ENCODE results near the gene PCDHGC5. TPM values are rescaled to one million over a fixed set of nuclear protein-coding genes. Genes with fewer than 3 reads are reported as not detected.

Gene PCDHGC5
- total RNA-seq, 3 donors from 2014 or later (not counting 1 experiment from before 2014, with no cell fraction given) = 0.31 to 0.97 (median 0.50) TPM

- peak overlapping the region; percentile 35 to 57 for H3K27ac Mint-ChIP-seq
- Histone ChIP-seq H3K4me3 (ENCODE audit: low read length) (no peak overlapping the region), H3K36me3 (ENCODE audit: control insufficient read depth, insufficient read depth, low read length) (peaks cover 86% of the 10 kb centered on the region), H3K9me3 (ENCODE audit: control insufficient read depth, insufficient read depth, low read length) (no peaks in the 10 kb centered on the region), H3K27me3 (ENCODE audit: control insufficient read depth, insufficient read depth, low read length) (no peaks in the 10 kb centered on the region), H3K4me1 (ENCODE audit: control insufficient read depth, insufficient read depth, low read length) (no peaks in the 10 kb centered on the region), H3K27ac (ENCODE audit: low read length) (no peak overlapping the region)
- no peaks in the 10 kb centered on the region for H3K9me3 Mint-ChIP-seq
- H3K27me3 Mint-ChIP-seq (ENCODE audit: low read depth in 2 of 2) = no peaks in the 10 kb centered on the region
- H3K4me1 Mint-ChIP-seq = peaks cover 11 to 27% of the 10 kb centered on the region in 2 donors
- ATAC-seq (no peak), DNase-seq (no peak)
- peaks cover 30% of the 10 kb centered on the region for H3K36me3 Mint-ChIP-seq
- intact Hi-C loops (cut with micrococcal nuclease) = no loop called here
- TF ChIP-seq CTCF (IDR thresholded peaks at IDR 0.05) = no peak
- 90% methylated on average over 1 of the region's 1 CpG for WGBS (ENCODE audit: insufficient coverage)
- H3K4me3 Mint-ChIP-seq = no peak overlapping the region
These were observed 38.5 kb downstream of the PCDHGC5 start for GRCh38 chr5:141527426-141527825.

- Mint-ChIP-seq H3K9me3 (no peaks in the 10 kb centered on the region), H3K4me1 (peaks cover 11 to 23% of the 10 kb centered on the region in 2 donors), H3K27me3 (ENCODE audit: low read depth in 2 of 2) (no peaks in the 10 kb centered on the region), H3K4me3 (no peak overlapping the region), H3K36me3 (peaks cover 30% of the 10 kb centered on the region), H3K27ac (peak overlapping the region; percentile 35 to 61)
- no peaks in the 10 kb centered on the region for H3K4me1 ChIP-seq (ENCODE audit: control insufficient read depth, insufficient read depth, low read length)
- H3K27ac ChIP-seq (ENCODE audit: low read length) = no peak overlapping the region
- no peak for TF ChIP-seq CTCF (IDR thresholded peaks at IDR 0.05)
- H3K36me3 ChIP-seq (ENCODE audit: control insufficient read depth, insufficient read depth, low read length) = peaks cover 86% of the 10 kb centered on the region
- 97% methylated on average over 11 of the region's 11 CpGs for WGBS (ENCODE audit: insufficient coverage)
- ATAC-seq (no peak), DNase-seq (no peak)
- intact Hi-C loops (cut with micrococcal nuclease) = no loop called here
- H3K4me3 ChIP-seq (ENCODE audit: low read length) = no peak overlapping the region
- H3K27me3 ChIP-seq (ENCODE audit: control insufficient read depth, insufficient read depth, low read length) = no peaks in the 10 kb centered on the region
- no peaks in the 10 kb centered on the region for H3K9me3 ChIP-seq (ENCODE audit: control insufficient read depth, insufficient read depth, low read length)
These were observed 39.6 kb downstream of the PCDHGC5 start for GRCh38 chr5:141528291-141528984.

GRCh38 chr5:141529002-141529401, 40.1 kb downstream of the PCDHGC5 start:
- peaks cover 11 to 22% of the 10 kb centered on the region in 2 donors for H3K4me1 Mint-ChIP-seq
- no peaks in the 10 kb centered on the region for H3K4me1 ChIP-seq (ENCODE audit: control insufficient read depth, insufficient read depth, low read length)
- peak overlapping the region; percentile 35 to 61 for H3K27ac Mint-ChIP-seq
- TF ChIP-seq CTCF (IDR thresholded peaks at IDR 0.05) = no peak
- no peak overlapping the region for H3K4me3 Mint-ChIP-seq
- no peak for DNase-seq
- no peaks in the 10 kb centered on the region for H3K27me3 Mint-ChIP-seq (ENCODE audit: low read depth in 2 of 2)
- intact Hi-C loops (cut with micrococcal nuclease) = no loop called here
- no peaks in the 10 kb centered on the region for H3K9me3 ChIP-seq (ENCODE audit: control insufficient read depth, insufficient read depth, low read length)
- peaks cover 30% of the 10 kb centered on the region for H3K36me3 Mint-ChIP-seq
- peaks cover 86% of the 10 kb centered on the region for H3K36me3 ChIP-seq (ENCODE audit: control insufficient read depth, insufficient read depth, low read length)
- no peaks in the 10 kb centered on the region for H3K9me3 Mint-ChIP-seq
- ATAC-seq = no peak
- no peak overlapping the region for H3K4me3 ChIP-seq (ENCODE audit: low read length)
- no peak overlapping the region for H3K27ac ChIP-seq (ENCODE audit: low read length)
- H3K27me3 ChIP-seq (ENCODE audit: control insufficient read depth, insufficient read depth, low read length) = no peaks in the 10 kb centered on the region
- WGBS (ENCODE audit: insufficient coverage) = 89% methylated on average over 4 of the region's 5 CpGs

- H3K36me3 Mint-ChIP-seq = peaks cover 37% of the 10 kb centered on the region
- no peak overlapping the region for H3K27ac ChIP-seq (ENCODE audit: low read length)
- H3K36me3 ChIP-seq (ENCODE audit: control insufficient read depth, insufficient read depth, low read length) = peaks cover 87% of the 10 kb centered on the region
- intact Hi-C loops (cut with micrococcal nuclease) = no loop called here
- no peaks in the 10 kb centered on the region for H3K27me3 ChIP-seq (ENCODE audit: control insufficient read depth, insufficient read depth, low read length)
- H3K4me3 ChIP-seq (ENCODE audit: low read length) = no peak overlapping the region
- no peak for ATAC-seq
- peaks cover 13 to 21% of the 10 kb centered on the region in 2 donors for H3K4me1 Mint-ChIP-seq
- H3K27ac Mint-ChIP-seq = no peak overlapping the region
- H3K4me1 ChIP-seq (ENCODE audit: control insufficient read depth, insufficient read depth, low read length) = no peaks in the 10 kb centered on the region
- TF ChIP-seq CTCF (IDR thresholded peaks at IDR 0.05) = no peak
- no peak overlapping the region for H3K4me3 Mint-ChIP-seq
- H3K9me3 ChIP-seq (ENCODE audit: control insufficient read depth, insufficient read depth, low read length) = no peaks in the 10 kb centered on the region
- 91% methylated on average over 7 of the region's 7 CpGs for WGBS (ENCODE audit: insufficient coverage)
- no peak for DNase-seq
- H3K27me3 Mint-ChIP-seq (ENCODE audit: low read depth in 2 of 2) = no peaks in the 10 kb centered on the region
- no peaks in the 10 kb centered on the region for H3K9me3 Mint-ChIP-seq
These were observed 41.0 kb downstream of the PCDHGC5 start for GRCh38 chr5:141529873-141530272.

Data from natural killer cell (primary cell).